Fibroblast of mammary gland (primary cell): Measurements from ENCODE around the gene SLX9.

Experiments
- DNase-seq: peaks from one replicate; pipeline ENCODE4 v3.0.0-alpha.2; 2010; ENCODE audit warnings: low read depth
- H3K4me3 ChIP-seq: 2 replicates; pipeline ENCODE4 v1.5.1; 2011; ENCODE audit warnings: low read depth, mild to moderate bottlenecking, low read length, moderate library complexity; ENCODE audit not compliant: control insufficient read depth
- TF ChIP-seq, protein P1 (sequence below): conservative IDR thresholded peaks from 2 replicates; pipeline ENCODE4 v1.5.1; 2011; ENCODE audit warnings: low read depth, low read length, inconsistent platforms; ENCODE audit not compliant: control insufficient read depth, insufficient read depth

The SLX9 gene

DNA sequence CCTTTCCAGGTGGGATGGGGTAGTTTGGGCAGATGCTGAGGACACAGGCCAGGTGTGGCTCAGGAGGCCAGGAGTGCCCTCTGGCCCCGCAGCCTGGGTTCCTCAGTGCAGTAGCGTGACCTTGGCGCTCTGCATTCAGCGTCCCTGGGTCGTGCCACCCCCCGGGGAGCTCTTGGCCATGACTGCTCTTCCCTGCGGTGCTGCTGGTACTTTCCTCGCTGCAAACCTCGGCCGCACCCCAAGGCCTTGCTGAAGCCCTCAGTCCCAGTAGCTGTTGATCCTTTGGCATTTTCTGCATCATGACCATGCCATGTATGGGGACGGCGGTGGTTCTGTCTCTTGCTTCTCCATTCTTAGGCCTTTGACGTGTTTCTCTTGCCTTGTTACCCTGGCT is 13.8 kb downstream of the SLX9 start:
- TF ChIP-seq, protein P1, sequence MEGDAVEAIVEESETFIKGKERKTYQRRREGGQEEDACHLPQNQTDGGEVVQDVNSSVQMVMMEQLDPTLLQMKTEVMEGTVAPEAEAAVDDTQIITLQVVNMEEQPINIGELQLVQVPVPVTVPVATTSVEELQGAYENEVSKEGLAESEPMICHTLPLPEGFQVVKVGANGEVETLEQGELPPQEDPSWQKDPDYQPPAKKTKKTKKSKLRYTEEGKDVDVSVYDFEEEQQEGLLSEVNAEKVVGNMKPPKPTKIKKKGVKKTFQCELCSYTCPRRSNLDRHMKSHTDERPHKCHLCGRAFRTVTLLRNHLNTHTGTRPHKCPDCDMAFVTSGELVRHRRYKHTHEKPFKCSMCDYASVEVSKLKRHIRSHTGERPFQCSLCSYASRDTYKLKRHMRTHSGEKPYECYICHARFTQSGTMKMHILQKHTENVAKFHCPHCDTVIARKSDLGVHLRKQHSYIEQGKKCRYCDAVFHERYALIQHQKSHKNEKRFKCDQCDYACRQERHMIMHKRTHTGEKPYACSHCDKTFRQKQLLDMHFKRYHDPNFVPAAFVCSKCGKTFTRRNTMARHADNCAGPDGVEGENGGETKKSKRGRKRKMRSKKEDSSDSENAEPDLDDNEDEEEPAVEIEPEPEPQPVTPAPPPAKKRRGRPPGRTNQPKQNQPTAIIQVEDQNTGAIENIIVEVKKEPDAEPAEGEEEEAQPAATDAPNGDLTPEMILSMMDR = no peak
- no peak overlapping the region for H3K4me3 ChIP-seq
- no peak for DNase-seq

- DNase-seq = no peak
- TF ChIP-seq, protein P1 = no peak
Measured at GRCh38 chr21:44954281-44954771, 14.5 kb downstream of the SLX9 start.

GRCh38 chr21:44955141-44955797 is 15.4 kb downstream of the SLX9 start:
- H3K4me3 ChIP-seq = no peak overlapping the region
- TF ChIP-seq, protein P1 = no peak
- no peak for DNase-seq

More at GRCh38 chr21:44954281-44954771, 14.5 kb downstream of the SLX9 start:
- no peak overlapping the region for H3K4me3 ChIP-seq

GRCh38 chr21:44955798-44956175 is 16.0 kb downstream of the SLX9 start:
- no peak overlapping the region for H3K4me3 ChIP-seq
- TF ChIP-seq, protein P1 = no peak
- DNase-seq = no peak

DNA sequence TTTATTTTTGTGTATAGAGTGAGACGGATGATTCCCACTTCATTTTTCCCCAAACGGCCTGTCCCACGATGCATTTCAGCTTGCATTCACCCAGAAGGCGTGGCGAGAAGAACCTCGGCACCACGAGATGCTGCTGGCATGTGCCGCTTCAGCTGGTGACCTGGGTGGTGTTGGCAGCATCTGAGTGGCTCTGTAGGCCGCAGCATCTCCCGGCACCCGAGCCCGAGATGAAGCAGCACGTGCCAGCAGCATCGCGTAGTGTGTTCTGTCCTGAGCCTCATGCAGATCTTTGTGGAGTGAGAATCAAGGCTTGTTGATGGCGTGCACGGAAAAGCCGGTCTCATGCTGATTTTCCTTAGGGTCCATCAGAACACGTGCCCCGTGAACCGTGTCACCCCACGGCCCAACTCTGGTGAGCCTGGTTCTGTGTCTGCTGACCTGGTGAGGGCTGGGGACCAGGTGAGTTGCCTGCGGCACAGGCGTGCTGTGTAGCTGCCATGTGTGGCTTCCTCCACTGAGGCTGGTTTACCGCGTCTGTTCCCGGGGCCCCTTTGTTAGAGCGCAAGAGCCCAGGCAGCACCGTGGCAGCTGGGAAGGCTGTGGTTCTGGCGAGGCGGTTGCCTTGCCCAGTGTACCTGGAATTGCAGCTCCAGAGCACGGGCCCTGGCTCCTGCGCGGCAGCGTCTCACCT is 16.7 kb downstream of the SLX9 start:
- H3K4me3 ChIP-seq = no peak overlapping the region
- TF ChIP-seq, protein P1 = no peak
- no peak for DNase-seq

DNA sequence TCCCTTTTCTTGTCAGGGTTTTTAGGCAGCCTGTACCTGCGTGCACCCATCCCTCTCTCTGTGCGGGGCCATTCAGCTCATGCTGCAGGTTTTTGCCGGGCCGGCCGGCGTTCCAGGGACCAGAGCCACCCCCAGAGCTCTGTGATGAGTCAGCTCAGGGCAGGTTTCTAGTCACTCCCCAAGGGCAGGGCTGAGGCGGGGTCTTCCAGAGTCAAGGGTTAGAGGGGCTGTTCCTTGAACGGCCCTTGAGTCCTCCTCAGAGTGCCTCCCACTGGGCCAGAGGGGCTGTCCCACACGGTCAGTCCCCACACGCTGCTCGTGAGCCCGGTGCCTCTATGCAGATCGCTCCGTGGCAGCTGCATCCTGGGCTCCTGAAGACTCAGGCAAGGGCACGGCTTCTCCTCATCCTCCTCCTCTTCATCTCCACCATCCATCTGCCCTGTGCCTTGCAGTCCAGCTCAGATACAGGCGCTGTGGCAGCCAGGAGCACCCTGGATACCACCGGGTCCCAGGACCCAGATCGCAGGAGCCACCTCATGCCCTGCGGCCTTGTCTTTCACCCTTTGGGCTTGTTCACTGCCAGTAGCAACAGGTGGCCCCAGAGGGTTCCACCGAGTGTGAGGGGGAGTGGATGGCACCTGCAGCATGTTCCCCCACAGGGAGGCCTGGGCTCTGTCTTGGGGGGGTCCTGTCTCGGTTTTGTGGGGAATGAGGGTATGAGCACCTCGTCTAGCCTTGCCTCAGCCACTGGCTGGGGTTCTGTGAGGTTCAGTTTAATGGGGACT is 17.4 kb downstream of the SLX9 start:
- H3K4me3 ChIP-seq = no peak overlapping the region
- no peak for DNase-seq
- TF ChIP-seq, protein P1 = no peak
